Measurements from ENCODE around the gene IFT88. TPM values are rescaled to one million over a fixed set of nuclear protein-coding genes. Genes with fewer than 3 reads are reported as not detected.

IFT88 gene
- total RNA-seq, 4 donors from 2014 or later: 11.4 to 22.0 (median 13.3) TPM

DNA sequence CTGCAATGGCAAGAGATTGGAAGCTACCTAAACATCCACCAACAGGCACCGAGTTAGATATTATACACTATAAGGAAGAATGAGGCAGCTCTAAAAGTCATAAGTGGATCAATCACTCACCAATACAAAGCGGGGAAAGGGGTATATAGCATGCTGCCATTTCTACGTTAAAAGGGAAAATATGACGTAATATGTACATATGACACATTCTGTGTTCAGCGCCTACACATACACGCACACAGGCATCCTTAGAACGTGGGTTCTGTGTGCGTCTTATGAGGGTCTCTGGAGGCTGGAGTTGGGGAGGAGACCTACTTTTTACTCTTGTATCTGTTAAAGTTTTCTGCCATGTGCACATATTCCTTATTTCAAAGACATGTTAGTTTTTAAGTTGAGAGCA lies 142.4 kb downstream of the IFT88 start:
- TF ChIP-seq, protein P1, sequence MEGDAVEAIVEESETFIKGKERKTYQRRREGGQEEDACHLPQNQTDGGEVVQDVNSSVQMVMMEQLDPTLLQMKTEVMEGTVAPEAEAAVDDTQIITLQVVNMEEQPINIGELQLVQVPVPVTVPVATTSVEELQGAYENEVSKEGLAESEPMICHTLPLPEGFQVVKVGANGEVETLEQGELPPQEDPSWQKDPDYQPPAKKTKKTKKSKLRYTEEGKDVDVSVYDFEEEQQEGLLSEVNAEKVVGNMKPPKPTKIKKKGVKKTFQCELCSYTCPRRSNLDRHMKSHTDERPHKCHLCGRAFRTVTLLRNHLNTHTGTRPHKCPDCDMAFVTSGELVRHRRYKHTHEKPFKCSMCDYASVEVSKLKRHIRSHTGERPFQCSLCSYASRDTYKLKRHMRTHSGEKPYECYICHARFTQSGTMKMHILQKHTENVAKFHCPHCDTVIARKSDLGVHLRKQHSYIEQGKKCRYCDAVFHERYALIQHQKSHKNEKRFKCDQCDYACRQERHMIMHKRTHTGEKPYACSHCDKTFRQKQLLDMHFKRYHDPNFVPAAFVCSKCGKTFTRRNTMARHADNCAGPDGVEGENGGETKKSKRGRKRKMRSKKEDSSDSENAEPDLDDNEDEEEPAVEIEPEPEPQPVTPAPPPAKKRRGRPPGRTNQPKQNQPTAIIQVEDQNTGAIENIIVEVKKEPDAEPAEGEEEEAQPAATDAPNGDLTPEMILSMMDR (IDR thresholded peaks at IDR 0.05; ENCODE audit: low read depth): no peak

DNA sequence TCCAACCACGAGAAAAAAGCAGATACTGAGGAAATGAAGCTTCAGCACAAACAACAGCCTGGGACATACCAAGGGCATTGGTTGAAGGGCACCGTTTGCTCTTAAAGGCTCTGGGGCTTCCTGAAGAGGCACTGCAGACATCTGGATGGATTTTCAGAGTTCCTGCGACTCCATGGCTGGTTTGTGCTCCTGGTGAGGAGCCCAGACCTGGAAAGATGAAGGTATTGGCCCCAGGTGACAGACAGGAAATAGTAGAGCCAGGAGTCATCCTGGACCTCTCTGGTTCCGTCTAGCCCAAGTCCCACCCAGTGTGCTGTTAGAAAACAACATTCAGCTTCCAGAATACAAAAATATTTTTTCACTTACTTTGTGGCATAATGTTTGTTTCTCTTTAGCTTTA lies 142.8 kb downstream of the IFT88 start:
- TF ChIP-seq, protein P1 (IDR thresholded peaks at IDR 0.05; ENCODE audit: low read depth): no peak

DNA sequence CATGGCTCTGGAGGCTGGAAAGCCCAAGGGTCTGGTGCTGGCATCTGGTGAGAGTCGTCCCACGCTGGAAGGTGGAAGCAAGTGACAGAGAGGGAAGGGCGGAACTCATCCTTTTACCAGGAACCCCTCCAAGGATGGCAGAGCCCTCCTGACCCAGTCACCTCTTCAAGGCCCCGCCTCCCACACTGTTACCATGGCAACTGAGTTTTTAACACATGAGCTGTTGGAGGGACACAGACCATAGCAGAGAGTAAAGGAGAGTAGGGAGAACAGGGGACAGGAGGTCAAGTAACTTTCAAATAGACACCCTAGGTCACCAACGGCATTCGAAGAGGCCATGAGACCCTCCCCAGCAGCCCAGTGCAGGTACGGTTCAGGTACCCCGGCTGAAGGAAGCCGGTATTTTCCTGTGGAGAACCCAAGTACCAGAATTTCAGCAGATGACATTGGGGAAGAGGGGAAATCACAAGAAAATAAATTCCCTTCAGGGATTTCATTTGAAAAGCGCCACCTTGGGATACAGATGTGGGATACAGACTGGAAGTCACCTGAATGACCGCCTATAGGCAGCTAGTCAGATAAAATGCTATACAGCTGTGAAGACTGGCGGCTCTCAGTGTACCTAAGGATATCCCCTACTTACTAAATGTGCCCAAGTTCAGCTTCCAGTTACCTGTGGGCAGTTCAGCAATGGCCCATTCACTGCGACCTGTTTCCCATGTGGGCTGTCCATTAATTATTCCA lies 144.5 kb downstream of the IFT88 start:
- TF ChIP-seq, protein P1 (IDR thresholded peaks at IDR 0.05; ENCODE audit: low read depth): no peak

DNA sequence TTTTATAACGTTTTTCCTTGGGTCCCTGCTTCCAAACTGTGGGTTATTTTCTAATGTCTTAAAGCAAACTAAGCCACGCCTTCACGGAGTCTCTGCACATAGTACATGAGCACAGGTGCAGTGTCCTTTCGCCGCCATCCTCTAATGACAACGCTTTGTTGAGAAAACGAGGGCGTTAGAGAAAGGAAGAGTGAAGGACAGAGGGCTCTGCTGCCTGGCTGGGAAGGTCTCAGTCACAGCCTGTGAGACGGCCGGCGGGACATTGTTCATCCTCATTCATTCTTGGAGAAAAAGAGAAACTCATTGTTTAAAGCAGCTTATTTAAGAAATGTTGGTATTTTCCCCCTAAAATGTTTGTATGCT lies 146.0 kb downstream of the IFT88 start:
- TF ChIP-seq, protein P1 (IDR thresholded peaks at IDR 0.05; ENCODE audit: low read depth): no peak

DNA sequence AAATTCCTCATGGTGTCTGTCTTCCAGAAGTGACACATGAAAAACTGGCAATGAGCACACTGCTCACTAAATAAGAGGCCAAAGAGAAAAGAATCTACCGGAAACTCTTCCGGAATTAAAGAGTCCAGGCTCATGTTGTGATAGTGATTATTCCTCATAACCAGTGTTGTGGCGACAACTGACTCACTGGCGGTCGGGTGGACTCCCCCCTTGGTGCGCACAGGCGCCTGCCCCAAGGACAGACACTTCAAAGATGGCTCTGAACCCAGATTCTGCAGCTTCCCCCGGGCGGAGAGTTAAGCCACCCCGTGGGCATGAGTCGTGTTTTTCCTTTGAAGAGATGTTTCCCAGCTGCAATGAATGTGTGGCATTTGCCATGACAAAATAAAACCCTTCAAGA lies 146.8 kb downstream of the IFT88 start:
- TF ChIP-seq, protein P1 (IDR thresholded peaks at IDR 0.05; ENCODE audit: low read depth): no peak

DNA sequence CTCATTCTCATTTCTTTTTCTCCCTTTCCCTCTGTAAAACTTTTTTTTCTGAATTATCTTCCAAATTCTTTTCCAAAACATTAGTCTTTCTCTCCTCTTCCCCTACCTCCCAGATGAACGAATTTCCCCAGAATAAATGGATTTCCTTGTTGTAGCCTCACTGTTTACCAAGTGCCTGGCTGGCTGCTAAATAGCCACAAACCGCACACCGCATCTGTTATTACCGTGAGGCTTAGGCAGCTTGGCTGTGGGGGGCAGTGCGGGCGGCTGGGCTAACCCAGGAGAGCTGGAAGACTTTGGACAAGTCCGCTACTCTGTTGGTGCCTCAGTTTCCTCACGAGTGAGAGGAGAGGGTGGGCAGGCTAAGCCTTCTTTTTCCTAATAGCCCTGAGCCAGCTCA lies 147.2 kb downstream of the IFT88 start:
- TF ChIP-seq, protein P1 (IDR thresholded peaks at IDR 0.05; ENCODE audit: low read depth): no peak

DNA sequence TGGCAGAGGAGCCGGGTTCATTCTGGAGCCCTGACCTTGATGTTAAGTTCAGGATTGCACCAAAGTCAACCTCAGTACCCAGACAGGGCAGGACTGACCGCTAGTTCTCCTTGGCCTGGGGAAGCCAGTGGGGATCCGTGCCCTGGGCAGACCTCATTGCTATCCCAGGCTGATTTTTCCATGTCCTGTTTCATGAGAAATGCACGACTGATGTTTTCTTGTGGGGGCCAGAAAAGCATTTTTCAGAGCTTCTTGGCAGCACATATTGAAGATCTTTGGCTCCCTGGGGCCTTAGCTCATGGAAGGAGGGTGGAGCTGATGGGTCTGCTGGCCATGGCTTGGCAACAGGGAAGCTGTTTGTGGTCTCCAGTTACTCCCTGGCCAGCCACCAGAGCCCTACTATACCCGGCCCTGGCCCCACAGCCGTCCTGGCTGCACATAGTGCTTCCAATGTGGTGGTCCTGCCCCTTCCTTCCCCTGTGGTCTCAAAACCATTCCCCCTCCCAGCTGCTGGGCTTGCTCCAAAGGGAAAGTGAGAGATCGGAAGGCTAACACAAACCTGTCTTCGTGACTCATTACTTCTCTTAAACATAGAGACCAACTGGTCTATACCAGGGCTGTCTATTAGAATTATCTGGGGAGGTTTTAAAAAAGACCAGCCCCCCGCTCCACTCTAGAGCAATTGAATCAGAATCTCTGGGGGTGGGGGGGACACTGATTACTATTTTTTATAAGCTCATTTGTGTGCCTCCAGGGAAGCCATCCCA lies 147.8 kb downstream of the IFT88 start:
- TF ChIP-seq, protein P1 (IDR thresholded peaks at IDR 0.05; ENCODE audit: low read depth): no peak
